ENCODE data around the gene MASP1.

MASP1 gene

DNA sequence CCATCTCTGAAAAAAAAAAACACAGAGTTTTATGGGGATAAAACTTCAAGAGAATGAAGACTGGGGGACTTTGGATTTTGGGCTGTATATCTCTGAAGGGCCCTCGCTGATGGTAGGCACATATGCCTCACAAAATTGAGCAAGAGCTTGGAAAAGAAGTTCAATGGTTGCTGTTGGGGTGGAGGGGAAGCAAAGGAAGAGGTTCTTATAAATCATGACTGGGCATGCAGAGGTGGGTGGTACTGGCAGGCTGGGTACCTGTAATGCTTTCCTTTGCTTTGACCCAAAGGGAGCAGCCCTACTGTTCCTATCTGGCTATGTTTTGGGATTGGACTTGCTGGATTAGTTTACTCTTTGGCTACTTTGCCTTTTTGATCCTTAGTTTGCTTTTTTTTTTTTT, 100.3 kb downstream of the MASP1 start:
- TF ChIP-seq FOXP2 (optimal IDR thresholded peaks at IDR 0.05; ENCODE audit: borderline replicate concordance, extremely low read depth, extremely low read length, insufficient read depth) (no peak), TAF1 (IDR thresholded peaks at IDR 0.05; ENCODE audit: borderline replicate concordance, insufficient read depth, low read length) (no peak), REST (IDR thresholded peaks at IDR 0.05; ENCODE audit: insufficient read depth in 1 of 2, low read depth in 2 of 2, low read length in 2 of 2) (no peak), POLR2AphosphoS5 (IDR thresholded peaks at IDR 0.05; ENCODE audit: low read depth, low read length) (no peak), SIN3A (IDR thresholded peaks at IDR 0.05; ENCODE audit: borderline replicate concordance, insufficient read depth, low read length) (no peak)

- no peak for TF ChIP-seq POLR2AphosphoS5 (IDR thresholded peaks at IDR 0.05; ENCODE audit: low read depth, low read length)
- no peak for TF ChIP-seq FOXP2 (optimal IDR thresholded peaks at IDR 0.05; ENCODE audit: borderline replicate concordance, extremely low read depth, extremely low read length, insufficient read depth)
- TF ChIP-seq REST (IDR thresholded peaks at IDR 0.05; ENCODE audit: insufficient read depth in 1 of 2, low read depth in 2 of 2, low read length in 2 of 2), result no peak
- no peak for TF ChIP-seq SIN3A (IDR thresholded peaks at IDR 0.05; ENCODE audit: borderline replicate concordance, insufficient read depth, low read length)
- TF ChIP-seq TAF1 (IDR thresholded peaks at IDR 0.05; ENCODE audit: borderline replicate concordance, insufficient read depth, low read length), result no peak
Observed at GRCh38 chr3:187188931-187189330, 102.6 kb downstream of the MASP1 start.

GRCh38 chr3:187186801-187187421, 104.6 kb downstream of the MASP1 start:
- TF ChIP-seq FOXP2 (optimal IDR thresholded peaks at IDR 0.05; ENCODE audit: borderline replicate concordance, extremely low read depth, extremely low read length, insufficient read depth) (no peak), SIN3A (IDR thresholded peaks at IDR 0.05; ENCODE audit: borderline replicate concordance, insufficient read depth, low read length) (no peak), TAF1 (IDR thresholded peaks at IDR 0.05; ENCODE audit: borderline replicate concordance, insufficient read depth, low read length) (no peak), REST (IDR thresholded peaks at IDR 0.05; ENCODE audit: insufficient read depth in 1 of 2, low read depth in 2 of 2, low read length in 2 of 2) (no peak), POLR2AphosphoS5 (IDR thresholded peaks at IDR 0.05; ENCODE audit: low read depth, low read length) (no peak)

DNA sequence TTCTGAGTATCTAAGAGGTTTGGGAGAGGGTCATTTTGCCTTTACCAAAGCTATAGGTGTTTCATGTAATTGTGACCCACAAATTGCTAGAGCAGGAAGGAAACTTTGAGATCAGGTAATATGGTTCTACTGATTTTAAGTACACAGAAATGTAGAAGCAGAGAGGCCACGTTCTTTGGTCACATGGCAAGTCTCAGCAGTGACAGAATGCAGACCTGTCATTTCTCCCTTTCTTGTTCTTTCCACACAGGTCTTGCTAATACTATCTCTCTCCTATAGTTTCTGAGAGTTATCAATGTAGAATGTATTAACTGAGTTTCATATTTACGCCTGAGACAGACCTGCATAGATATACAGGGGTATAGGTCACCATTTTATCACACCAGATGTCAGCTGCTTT, 105.2 kb downstream of the MASP1 start:
- no peak for TF ChIP-seq REST (IDR thresholded peaks at IDR 0.05; ENCODE audit: insufficient read depth in 1 of 2, low read depth in 2 of 2, low read length in 2 of 2)
- TF ChIP-seq POLR2AphosphoS5 (IDR thresholded peaks at IDR 0.05; ENCODE audit: low read depth, low read length), result no peak
- no peak for TF ChIP-seq SIN3A (IDR thresholded peaks at IDR 0.05; ENCODE audit: borderline replicate concordance, insufficient read depth, low read length)
- TF ChIP-seq FOXP2 (optimal IDR thresholded peaks at IDR 0.05; ENCODE audit: borderline replicate concordance, extremely low read depth, extremely low read length, insufficient read depth), result no peak
- TF ChIP-seq TAF1 (IDR thresholded peaks at IDR 0.05; ENCODE audit: borderline replicate concordance, insufficient read depth, low read length), result no peak
